Kasumi-1 (cell line): Measurements from ENCODE around the gene RASGEF1C.
A peak's percentile ranks its signal among the peaks of the same experiment; 100 is the strongest.

Experiments used
- DNase-seq, 2 experiments: peaks; one replicate each; lab custom pipeline; 2025; lab: John Stamatoyannopoulos, UW

The RASGEF1C gene

DNA sequence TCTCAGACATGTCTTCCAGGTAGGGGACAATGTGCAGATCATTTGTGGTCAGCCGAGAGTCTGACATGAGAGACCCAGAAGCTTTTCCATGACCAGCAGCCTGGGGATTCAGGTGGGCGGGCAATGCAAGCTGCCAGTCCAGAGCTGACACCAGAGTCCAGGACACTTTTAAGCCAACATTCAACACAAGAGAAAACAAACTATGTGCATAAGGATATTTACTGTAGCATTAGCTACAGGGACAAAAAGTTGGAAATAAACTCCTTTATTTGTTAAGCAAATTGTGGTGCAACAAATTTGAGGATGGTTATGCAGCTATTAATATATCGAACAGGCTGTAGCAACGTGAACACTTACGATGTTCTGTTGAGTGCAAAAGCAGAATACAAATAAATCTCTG is 127.5 kb downstream of the RASGEF1C start:
- no peak for DNase-seq

DNA sequence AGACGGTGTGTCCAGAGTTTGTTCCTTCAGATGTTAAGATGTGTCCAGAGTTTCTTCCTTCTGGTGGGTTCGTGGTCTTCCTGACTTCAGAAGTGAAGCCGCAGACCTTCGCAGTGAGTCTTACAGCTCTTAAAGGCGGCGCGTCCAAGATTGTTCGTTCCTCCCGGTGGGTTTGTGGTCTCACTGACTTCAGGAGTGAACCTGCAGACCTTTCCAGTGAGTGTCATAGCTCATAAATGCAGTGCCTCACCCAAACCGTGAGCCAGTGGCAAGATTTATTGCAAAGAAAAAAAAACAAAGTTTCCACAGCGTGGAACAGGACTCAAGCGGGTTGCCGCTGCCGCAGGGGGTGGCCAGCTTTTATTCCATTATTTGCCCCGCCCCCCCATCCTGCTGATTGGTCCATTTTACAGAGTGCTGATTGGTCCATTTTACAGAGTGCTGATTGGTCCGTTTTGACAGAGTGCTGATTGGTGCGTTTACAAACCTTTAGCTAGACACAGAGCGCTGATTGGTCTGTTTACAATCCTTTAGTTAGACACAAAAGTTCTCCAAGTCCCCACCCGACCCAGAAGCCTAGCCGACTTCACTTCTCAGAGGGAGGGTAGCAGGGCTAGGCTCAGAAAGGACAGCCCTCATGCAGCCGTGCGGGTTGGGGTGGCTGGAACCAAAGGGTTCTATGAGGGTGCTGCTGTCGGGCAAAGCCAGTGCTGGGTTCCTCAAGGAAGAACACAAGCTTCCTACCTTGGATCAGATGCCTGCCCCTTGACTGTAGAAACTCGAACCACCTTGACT is 128.3 kb downstream of the RASGEF1C start:
- DNase-seq, result no peak

DNA sequence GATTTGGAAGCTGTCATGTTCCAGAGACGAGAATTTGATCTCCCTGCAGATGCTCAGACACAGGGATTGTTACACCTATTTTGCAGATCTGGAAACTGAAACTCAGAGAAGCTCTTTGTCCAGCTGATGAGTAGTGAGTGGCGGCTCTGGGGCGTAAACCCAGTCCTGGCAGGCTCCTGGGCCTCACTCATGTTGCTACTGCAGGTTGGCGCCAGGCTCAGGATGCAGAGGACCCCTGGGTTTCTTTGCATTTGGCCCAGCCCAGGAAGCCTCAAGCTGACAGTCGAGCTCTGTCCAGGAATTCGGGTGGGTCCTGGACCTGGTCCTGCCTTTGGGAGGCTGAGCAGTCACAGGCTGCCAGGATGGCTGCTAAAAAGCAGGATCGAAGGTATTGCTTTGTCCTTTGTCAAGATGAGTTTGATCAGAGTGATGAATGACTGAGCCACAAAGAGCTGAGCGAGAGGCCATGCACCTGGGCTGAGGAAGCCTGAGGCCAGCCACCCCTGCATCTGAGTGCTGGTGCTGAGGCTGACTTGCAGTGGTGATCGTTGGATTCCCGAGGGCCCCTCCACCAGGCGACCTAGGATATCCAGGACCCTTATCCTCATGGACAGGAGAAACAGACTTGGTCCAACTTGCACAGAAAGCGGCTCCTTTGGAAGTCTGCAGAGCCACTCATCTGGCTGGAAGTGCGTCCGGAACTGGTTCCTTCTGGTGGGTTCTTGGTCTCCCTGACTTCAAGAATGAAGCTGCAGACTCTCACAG is 129.1 kb downstream of the RASGEF1C start:
- no peak for DNase-seq

DNA sequence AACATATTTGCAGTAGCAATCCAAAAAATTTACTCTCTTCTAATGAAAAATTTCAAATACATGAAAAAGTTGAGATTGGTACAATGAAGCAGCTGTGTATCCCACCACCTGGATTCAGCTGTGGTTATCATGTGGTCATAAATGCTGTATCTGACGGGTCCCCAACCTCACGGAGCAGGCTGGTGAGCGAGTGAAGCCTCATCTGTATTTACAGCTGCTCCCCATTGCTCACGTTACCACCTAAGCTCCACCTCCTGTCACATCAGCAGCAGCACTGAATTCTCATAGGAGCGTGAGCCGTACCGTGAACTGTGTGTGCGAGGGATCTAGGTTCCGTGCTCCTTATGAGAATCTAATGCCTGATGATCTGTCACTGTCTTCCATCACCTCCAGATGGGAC is 130.7 kb downstream of the RASGEF1C start:
- DNase-seq, result no peak

DNA sequence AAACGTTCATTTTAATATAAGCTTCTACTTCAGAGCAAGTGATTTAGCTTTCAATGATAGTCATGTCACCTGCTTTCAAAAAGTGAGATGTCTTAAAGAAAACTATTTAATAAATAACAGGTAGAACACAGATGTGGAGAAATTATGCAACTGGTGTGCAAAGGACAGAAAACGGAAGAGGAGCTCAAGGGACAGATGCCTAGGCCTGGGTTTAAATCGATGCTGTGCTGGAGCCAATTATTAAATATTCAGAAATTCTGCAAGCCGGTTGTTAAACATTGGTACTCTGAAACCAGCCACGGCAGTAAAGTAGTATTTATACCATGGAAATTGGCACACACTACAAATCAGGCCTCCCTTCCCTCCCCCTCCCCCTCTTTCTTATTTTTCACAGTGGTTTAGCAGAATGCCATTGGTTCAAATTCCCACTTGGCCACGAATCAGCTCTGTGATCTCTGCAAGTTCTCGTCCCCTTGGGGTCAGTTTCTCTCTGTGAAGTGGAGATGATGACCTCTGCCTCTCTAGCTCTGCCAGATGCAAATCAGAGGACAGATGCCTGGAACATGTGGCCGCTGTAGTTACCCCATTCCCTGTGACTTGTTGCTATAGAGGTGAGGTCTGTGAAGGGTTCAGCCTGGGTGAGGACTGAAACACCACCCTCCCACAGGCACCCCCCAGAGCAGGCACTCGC is 131.3 kb downstream of the RASGEF1C start:
- no peak for DNase-seq

DNA sequence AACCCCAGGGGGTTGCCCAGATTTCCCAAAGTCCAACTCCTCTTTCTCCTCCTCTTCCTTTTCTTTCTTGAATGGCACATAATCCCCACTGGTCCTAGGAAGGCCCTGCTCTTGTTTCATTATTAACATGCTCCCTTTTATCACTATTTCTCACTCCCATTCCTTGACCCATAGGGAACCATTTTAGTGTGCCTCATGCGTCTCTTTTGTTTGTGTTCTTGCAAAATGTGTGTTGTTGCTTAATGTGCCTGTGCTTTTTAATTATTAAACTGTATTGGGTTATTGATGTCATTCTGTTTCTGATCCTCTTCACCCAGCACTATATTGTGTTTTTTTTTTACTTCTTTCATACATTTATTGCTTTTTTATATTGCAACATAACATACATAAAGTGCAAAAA is 133.3 kb downstream of the RASGEF1C start:
- no peak for DNase-seq

DNA sequence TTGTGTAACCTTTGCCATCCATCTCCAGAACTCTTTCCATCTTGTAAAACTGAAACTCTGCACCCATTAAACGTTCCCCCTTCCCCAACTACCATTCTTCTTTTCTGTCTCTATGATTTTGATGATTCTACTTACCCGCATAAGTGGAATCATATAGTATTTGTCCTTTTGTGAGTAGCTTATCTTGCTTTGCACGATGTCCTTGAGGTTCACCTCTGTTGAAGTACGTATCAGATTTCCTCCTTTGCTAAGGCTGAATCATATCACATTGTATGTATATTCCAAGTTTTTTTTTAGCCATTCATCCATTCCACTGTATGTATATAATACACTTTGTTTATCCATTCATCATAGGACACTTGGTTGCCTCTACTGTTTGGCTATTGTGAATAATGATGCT is 134.5 kb downstream of the RASGEF1C start:
- DNase-seq, result no peak

DNA sequence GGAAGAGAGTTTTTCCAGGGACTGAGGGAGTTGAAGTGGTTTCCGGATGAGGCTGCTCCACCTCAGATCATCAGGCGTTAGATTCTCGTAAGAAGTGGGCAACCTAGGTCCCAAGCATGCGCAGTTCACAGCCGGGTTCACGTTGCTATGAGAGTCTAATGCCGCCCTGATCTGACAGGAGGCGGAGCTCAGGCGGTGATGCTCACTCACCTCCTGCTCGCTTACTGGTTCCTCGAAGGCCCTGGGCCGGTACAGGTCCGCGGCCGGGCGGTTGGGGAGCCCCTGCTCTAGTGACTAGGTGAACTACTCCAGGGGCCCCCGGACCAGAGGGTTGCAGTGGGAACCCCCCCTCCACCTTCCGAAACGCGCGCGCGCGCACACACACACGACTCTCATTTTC is 136.5 kb downstream of the RASGEF1C start:
- no peak for DNase-seq

DNA sequence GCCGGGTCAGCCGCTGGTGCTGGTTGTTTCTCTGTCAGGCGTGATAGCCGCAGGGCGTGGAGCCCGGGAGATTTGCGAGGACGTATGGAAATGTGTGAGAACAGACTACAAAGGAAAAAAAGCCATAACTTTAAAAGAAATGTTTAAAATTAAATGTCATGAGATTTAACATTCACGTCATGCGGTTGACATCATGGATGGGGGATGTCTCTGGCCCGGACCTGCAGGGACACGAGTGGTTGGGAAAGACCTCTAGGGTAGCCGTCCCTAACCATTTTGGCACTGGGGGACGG is 136.8 kb downstream of the RASGEF1C start:
- DNase-seq, result no peak

DNA sequence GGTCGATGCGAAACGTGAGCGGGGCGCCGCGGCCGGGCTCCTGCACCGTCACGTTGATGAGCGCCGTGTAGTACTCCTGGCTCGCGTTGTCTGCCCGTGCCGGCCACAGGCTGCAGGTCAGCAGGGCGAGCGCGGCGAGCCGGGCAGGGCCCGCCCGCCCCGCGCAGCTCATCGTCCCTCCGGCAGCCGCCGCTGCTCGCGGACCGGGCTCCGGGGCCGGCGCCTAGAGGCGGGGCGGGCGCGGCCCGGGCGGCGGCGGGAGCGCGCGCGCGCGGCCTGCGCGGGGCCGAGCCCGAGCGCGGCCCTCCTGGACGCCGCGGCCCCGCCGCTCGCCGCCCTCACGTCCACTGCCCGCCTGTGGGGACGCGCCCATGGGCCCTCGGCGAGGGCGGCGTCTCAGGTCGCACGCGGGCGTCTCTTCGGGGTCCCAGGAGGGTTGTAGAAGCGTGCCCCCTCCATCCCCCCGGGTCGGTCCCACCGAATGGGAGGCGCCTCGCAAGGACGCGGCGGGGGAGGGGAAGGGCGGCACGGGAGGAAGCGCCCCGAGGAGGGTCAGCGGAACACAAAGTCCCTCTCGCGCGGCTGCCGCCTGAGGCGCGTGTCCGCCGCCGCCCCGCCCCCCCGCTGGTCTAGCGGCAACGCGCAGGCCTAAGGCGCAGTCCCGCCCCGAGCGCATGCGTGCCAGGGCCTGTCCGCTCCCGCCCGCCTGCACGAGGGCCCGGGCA is 137.3 kb downstream of the RASGEF1C start, which contains the start of gene RNF130:
RNF130 (minus strand) TSS at position 229 of the 725 bp plus-strand sequence; CDS start at position 172, 57 bp downstream.
- DNase-seq, result peak; percentile 80

DNA sequence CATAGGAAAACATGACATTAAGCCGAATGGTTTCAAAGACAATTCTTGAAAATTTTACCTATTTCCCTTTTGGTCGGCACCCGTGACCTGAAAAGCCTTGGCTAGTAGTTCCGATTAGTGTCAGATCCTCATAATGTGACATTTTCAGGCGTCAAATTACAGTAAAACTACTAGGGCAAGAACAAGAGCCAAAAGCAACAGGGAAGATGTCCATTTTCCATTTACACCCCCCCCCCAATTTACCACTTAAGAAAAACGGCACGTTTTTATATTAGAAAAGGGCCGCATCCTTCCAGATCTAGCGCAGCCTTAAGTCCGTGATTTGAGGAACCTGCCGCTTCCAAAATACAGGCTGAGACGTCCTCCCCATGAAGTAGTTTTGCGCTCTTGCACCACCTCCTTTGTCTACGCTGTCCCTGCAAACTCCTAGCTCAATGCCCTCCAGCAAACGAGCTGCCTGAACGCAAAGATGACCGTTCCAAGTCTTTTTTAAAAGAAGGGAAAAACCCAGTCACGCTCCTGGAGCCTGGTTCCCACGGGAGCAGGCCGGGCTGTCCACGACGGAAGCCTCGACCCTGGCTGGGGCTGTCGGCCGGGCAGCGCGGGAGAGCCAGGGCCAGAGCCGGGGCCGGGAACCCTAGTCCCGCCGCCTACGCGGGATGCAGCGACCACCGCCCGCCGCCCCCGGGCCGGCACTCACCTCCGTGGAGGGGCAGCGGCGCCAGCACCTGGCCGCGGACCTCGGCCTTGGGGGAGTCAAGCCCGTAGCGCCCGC is 138.1 kb downstream of the RASGEF1C start:
- peak; percentile 55 to 80 for DNase-seq

DNA sequence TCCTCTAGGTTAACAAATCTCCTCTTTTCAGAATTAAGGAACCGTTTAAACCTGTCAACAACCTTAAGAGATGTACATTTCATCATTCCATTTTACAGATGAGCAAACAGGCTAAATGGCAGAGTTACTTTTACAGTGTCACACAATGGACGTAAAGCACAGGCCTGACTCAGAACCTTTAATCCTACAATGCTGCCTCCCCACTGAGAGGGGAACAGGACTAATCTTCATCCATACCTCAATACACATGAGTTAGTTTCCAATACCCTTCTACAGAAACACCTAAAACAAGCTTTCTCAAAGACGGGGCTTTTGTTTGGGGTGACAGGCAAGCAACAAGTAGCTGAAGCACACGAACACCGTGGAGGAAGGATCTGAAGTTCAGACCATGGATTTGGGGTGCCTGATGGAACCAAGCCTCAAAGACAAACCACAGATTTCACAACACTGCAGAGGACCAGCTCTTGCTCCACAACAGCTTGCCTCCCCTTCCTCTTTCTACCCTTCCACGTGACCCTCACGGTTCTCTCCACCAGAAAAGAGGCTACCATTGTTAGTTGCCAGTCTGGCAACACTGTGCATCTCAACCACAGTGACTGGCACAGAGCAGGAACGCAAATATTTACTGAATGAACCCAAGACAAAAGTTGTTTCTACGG is 139.3 kb downstream of the RASGEF1C start:
- DNase-seq, result peak; percentile 96 to 97

DNA sequence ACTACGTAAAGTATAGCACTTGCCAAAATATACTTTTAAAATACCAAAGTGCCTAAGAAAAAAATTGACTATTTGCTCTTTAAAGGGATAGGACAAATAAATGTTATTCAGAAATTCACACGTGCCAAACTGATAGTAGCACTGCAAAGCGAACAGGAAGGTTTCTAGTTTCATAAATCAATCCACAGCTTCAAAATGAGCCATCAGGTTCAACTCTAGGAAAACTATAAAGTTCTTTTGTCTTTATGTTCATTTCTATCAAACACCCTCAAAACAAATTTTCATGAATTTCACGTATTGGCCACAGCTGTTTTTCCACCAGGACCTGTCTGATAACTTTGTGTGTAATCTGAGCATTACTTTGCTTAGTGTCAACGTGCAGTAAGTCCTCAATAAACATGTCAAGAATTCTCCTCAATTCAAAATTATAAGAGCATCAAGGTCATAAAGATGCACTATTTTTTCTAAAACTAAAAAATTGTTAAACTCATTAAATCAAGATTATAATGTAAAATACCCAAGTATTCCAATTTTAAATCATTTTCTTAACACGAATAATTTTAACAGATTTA is 140.4 kb downstream of the RASGEF1C start:
- no peak for DNase-seq

DNA sequence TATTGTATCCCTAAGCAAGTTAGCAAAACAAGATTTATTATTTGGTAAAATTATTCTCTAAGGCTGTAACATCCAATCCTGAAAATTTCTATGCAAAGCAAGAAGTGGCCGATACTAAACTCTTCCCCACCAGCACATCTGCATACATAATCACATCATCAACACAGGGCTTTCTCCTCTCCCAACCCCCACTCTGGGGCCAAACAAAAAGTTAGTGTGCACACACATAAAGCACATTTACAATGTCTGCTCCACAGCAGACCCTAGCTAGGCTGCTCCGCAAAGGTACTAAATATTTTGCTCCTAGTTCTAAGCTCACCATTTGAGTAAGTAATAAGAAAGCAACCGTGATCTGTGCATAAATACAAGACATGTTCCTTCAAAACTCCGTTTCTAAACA is 141.0 kb downstream of the RASGEF1C start:
- DNase-seq, result no peak

DNA sequence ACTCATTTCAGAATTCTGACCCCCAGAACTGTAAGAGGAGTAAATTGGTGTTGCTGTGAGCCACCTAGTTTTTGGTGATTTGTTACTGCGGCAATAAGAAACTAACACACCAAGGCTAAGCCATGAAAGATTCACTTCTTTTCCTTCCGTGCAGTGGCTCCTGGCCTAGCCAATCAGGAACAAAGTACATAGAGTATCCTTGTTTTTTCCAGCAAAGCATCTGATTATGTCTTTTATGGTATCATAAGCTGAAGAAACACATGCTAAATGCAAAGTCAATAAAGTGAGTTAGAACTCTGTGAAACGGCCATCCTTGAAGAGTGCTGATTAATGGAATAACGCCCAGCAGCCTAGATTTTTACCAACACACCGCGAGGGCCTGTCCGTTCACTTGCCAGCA is 148.8 kb downstream of the RASGEF1C start:
- DNase-seq, result no peak

DNA sequence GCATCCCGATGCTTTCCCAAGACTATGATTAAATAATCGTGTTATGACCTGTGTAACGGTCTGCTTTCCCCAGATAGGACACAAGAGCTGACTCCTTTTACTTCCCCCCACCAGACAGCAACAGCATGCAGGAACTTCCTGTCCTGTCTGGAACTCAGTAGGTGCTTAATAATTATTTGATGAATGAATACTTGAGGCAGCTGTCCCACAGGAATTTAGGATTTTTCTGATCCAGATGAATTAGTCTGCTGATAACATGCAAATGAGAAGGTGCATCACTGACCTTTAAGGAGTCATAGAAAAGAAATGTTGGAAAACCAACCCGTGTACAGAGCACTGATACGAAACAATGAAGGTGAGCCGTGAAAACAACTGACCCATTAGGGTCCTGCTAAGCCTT is 149.7 kb downstream of the RASGEF1C start:
- DNase-seq, result no peak

DNA sequence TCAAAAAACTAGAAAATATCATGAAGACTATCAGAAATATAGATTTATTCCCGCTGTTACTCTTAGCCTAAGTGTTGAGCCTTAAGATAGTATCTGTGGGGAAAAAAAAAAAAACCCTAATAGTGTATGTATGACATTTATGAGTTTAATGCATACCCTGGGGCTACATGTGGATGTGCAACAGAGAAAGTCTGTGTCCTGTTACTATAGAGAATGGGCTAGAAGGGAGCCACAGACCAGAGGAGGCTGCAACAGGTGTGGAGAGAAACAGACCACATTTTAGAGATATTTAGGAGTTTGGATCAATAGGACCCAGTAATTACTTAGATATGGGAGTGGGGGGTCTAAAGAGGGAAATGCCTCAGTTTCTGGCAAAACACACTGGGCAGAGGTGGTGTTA is 152.9 kb downstream of the RASGEF1C start:
- DNase-seq, result no peak

DNA sequence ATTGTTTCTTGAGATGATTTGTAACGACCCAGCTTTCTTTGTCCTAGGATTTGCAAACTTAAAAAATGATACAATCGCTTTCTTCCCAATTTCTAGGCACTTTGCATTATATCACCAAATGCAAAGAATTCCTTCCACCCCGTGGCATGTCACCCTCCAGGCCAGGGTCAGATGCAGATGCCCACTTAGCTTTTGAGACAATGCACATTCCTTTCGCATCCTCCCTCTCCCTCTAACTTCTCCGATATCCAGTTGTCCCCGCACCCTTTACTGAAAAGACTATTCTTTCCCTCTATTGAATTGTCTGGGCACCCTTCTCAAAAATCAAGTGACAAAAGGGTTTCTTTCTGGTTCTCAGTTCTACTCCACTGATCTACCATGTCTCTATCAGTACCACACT is 154.8 kb downstream of the RASGEF1C start:
- DNase-seq, result no peak

DNA sequence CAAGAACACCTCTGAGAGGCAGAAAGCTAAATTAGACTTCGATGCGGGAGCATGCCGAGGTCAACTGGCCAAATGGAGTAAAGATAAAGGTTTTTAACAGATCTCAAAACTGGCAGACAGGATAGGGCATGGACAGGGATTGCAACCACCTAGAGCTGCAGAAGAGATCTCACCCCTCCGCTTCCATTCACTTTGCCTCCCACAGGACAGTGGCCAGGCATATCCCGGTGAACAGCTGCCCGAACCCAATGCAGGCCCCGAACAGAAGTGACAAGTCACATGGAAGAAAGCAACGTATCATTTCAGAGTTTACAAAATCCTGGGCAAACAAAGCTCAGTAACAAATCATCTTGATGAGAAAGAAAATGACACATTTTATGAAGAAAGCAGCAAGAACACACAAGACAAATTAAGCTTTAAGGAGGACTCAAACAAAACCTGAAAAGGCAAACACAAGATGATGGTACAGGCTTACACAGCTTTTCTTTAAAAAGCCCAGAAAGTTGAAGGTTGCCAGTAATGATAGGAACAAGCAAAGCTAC is 155.9 kb downstream of the RASGEF1C start:
- DNase-seq, result no peak

DNA sequence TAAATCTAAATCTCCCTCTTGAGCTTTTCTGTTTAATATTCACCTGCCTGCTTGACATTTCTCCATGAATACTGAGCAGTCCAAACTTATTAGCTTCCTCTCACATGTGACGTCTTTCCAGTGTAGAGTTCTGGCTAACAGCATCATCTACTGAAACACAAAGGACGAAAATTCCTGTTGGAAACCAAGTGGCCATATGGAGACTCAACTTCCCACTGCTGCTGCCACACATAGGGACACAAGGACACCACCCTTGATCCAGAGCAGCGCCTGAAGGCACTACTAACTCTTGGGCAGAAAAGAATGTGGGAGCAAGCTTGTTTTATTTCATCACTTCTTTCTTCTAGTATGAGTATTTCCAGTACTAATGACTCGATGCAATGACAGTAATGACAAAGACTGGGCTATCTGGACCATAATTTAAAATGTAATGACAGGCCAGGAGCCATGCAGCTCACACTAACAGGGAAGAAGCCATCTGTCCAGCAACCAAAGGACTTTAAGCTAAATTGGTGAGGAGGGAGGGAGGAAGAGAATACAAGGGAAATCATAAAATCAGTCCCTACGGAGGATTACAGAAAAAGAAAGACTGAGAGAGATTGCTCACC is 156.7 kb downstream of the RASGEF1C start:
- no peak for DNase-seq
